ENCODE results near the gene ERG. TPM values are rescaled to one million over a fixed set of nuclear protein-coding genes. Genes with fewer than 3 reads are reported as not detected.

The ERG gene, protein sequence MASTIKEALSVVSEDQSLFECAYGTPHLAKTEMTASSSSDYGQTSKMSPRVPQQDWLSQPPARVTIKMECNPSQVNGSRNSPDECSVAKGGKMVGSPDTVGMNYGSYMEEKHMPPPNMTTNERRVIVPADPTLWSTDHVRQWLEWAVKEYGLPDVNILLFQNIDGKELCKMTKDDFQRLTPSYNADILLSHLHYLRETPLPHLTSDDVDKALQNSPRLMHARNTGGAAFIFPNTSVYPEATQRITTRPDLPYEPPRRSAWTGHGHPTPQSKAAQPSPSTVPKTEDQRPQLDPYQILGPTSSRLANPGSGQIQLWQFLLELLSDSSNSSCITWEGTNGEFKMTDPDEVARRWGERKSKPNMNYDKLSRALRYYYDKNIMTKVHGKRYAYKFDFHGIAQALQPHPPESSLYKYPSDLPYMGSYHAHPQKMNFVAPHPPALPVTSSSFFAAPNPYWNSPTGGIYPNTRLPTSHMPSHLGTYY
- 27.2 TPM for total RNA-seq

DNA sequence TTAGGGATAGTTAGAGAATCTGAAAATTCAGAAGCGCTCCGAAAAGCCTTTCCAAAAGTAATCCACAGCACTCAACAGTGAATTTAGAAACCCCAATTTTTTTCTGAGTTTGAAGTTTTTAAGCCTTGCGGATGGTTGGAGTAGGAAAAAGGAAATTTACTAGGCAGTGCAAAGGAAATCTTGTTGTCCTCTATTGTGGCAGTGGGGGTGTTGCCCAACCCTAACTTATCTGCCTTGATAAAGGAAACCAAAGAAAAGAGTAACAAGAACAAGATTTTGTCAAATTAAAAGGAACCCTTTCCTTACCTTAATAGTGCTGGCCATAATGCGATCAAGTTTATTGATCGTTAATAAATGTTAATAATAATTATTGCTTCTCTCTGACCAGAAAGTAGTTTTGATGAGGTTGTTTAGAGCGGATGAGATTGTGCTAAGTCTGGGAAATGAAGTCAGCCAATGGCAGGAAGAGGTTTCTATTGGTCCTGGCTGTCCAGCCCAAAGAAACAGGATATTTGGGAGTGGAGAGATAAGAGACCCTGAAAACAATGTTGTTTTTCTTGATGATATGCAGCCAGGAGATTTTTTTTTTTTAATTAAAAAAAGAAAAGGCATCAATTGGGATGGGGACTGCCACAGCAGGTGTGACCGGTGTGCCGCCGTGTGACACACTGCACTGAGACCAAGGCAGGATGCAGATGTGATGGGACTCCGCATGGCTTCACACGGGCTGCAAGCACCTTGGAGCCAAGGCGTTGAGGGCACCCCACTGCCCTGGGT, at the start of gene ERG:
TSS of gene ERG (minus strand) at position 421 of the 777 bp plus-strand sequence. CDS start at position 324, 97 bp downstream.
- no peak for DNase-seq (ENCODE audit: low spot score)

DNA sequence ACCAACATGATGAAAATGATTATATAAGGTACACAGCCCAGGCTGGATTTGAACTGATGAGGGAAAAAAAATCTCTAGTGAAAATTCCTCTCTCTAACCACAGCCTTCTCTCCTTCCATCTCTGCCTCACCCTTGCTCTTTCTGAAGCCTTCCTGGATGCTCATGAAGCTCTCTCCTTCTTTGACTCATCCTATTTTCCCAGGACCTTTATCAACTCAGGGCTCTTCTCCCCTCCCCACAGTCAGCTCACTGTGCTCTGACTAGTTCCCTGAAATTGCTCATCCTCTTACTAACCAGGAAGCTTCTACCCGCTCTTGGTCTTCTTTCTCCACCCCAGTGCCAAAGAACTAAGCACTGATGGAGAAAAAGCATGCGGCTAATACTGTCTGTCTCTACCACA, 46.4 kb upstream of the ERG start:
- no peak for DNase-seq (ENCODE audit: low spot score)

DNA sequence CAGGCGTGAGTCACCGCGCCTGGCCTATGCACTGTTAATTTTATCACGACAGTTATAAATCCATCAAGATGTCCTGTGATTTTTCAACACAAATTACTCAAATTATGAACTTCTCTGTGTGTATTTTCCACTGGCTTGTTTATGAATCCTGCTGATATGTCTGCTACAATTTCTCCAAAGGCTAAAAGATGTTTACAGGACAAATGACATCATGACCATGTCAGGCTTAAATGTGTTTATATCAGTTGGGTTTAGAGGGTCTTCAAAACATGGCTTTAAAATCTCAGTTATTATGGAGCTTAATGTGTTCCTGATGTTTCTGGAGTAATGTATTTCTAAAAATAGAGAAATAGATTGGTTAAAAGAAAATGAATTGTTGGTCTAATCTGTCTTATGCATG, 44.0 kb upstream of the ERG start:
- DNase-seq (ENCODE audit: low spot score), result no peak

DNA sequence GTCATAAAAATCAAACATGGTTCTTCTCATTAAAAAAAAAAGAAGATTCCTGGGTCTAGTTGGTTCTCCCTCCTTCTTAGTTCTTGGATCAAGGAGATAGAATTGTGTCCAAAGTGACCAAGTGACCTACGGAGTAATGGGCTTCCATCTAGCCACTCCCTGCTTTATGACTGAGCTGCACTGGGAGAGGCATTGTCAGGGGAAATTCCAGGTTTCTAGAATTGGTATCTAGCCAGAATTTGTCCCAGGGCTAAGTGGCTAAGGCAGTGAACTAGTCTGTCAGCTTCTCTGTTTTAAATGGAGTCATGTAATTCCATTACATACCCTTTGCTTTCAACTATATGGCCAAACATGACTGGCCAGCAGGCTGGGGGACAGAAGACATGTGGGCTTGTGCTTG, 40.1 kb upstream of the ERG start:
- DNase-seq (ENCODE audit: low spot score), result no peak

DNA sequence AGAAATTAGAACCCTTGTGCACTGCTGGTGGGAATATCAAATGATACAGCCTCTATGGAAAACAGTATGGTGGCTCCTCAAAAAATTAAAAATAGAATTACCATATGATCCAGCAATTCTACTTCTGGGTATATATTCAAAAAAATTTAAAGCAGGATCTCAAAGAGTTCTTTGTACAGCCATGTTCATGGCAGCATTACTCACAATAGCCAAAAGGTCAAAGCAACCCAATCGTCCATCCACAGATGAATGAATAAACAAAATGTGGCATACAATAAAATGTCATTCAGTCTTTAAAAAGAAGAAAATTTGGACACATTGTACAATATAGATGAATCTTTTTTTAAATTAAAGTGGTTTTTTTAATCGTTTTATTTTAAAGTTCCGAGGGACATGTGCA, 36.3 kb upstream of the ERG start:
- DNase-seq (ENCODE audit: low spot score), result no peak

DNA sequence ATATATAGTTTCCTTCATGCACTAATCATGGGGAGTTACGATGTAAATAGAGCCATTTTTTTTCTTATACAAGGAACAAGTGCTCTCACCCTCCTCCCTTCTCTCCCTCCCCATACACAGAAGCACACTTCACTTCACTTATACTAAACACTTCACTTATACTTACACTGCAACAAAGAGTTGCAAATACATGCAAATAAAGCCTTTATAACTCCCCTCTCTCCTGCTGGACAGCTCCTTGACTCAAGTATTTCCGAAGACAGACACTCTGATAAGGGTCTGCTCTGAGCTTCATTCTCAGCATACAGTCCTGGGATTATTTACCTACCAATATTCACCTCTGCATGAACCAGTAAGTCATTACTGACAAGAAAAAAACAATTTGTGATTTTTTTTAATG, 35.6 kb upstream of the ERG start:
- no peak for DNase-seq (ENCODE audit: low spot score)

DNA sequence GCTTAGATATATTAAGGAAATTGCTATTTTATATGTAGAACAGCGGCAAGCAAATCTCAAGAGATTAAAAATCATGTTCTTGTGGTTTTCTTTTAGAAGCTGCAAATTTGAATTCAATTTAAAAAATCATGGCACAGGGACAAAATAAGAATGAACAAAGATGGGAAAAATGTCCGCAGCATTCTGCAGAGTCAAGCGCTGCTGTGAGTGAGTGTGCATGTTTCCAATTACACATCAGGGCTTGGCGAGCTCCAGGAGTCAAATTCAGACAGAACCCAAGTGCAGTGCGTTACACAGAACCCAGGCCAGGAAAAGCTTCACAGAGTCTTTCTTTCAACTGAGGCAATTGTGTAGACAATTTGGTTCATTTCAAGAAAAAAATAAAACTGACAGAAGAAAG, 33.3 kb upstream of the ERG start:
- no peak for DNase-seq (ENCODE audit: low spot score)

DNA sequence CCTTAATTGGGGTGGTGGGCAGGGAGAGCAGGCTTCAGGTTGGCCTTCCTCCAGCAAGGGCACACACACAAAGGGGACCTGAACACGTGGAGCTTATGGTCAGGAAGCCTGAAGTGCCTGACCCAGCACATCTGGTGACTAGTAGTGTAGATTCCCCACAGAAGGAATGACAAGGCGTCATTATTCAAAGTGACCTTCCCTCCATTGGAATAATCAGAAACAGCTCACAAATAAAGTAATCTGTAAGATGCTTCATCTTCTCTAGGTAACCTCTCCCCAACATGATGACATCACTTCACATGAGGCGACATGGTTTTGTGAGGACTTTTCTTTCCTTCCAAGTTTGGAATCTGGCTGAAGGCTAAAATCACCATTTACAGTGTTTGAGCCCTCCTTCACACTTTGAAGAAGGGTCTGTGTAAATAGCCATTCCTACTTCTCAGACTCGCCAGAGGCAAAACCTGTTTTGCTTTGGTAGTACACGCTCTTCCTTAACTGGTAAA, 32.8 kb upstream of the ERG start:
- no peak for DNase-seq (ENCODE audit: low spot score)

DNA sequence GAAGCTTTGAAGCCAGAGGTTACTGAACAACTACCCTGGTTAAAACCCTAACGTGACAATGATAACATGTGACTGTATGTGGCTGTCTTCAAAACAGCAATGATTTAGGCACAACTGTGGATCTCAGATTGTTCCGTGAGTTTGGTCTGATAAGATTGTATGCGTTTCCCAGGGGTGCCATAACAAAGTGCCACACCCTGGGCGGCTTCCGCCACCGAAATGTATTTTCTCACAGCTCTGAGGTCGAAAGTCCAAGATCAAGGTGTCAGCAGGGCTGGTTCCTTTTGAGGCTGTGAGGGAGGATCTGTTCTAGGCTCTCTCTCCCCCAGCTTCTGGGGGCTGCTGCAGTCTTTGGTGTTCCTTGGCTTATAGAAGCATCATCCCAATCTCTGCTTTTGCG, 29.5 kb upstream of the ERG start:
- DNase-seq (ENCODE audit: low spot score), result no peak

DNA sequence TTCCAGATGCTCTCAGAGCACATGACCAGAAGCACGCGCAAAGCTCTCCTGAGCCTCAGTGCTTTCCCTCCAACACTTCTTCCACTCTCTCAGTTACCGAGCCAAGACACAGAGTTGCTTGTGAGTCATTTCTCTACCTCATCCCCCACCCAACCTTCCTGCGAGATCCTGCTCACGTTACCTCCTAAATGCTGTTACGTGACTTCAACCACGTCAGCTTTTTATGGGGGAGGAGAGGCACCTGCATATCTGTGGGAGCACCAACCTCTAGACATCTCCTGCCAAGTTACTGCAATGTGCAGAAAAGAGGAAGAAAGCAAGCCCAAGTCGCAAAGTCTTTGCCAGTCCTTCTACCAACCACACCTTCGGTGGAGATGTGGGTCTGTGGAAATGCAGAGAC, 27.2 kb upstream of the ERG start:
- DNase-seq (ENCODE audit: low spot score), result no peak

DNA sequence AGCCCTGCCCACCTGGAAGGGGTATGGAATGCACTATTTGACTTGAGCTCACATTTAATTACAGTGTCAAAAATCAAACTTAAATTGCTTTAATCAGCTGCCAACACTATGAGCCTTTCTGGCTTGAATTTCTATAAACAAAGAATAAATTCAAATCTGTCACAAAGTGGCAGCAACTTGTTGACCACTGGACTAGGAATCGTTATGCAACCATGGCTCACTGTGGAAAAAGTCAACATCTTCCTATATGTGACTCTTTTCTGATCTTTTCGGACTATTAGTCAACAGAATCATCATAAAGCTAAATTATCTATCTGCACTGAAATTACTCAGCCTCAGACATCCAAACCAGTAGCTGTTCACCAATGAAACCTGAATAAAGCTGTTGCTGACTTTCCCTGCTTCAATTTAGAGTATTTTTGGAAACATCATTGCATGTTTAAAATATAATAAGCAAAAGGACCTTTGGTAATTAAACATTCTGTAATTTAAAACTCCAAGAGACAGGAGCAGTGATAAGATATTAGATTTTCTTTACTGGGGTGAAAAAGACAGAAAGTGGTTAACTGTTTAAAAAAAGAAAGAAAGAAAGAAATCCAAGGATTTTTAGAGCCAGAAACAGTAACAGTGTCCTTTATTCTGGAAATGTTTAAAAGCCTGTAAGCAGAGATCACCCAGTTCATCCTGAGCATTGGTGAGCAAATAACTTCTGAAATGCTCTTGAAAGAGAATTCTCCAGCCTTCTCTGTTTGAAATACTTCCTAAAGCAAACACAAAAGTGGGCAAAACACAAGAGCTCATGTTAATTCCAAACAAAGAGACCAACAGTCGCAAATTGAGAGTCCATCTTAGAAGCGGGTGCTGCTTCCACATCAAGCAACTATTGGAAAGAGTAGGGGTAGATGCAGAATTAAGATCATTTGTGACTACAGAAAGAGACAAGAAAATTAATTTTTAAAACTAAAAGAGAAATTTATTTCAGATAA, 26.2 kb upstream of the ERG start:
- no peak for DNase-seq (ENCODE audit: low spot score)

DNA sequence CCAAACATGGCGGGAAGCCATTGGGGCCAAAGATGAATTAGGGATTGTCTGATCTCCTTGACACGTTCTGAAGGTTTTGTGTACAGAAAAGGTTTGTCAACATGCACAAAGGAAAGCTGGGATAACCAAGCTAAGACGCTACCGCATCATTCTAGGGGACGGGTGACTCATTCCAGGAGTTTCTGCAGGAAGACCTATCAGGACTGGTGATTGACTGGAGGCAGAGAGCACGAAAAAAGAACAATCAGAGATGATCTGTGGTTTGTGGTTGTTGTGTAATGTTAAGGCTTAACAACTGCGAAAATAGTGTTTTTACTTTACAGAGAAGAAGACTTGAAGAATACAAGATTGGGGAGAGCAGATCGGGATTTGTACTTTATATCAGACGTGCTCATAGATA, 22.2 kb upstream of the ERG start:
- no peak for DNase-seq (ENCODE audit: low spot score)

DNA sequence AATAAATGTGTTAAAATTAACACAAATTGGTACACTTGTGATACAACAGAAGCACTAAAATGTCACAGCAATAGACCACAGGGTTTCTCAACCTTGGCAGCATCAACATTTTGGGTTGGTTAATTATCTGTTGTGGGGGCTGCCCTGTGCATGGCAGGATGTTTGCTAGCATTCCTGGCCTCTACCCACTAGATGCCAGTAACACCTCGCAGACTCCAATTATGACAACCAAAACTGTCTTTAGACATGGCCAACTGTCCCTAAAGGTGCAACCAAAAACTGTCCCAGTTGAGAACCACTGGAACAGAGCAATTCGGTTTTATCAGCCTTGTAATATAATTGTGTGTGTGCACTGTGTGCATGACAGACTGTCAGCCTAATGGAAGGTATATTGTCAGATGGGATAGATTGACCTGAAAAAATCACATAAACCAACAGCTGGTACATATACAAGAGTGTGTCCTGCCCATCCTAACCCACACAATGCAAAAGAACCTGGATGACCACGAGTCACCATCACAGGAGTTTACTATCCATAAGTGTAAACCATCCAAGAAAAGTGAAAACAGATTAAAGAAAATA, 13.5 kb upstream of the ERG start:
- no peak for DNase-seq (ENCODE audit: low spot score)

DNA sequence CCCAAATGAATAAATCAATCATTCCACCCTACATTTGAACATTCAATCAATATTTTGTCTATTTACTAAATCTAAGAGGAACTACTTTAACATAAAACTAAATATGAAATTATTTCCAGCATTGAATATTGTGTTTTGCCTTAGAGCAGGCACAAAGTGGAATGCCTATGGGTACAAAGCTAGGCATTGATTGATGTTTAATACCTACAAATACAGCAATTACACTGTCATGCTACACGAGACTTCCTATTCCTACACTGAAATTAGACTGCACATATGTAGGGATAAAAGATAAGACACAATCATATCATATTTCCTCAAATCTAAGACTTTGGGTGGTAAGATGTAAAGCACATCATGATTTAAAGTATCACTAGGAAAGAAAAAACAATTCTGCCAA, 12.9 kb upstream of the ERG start:
- no peak for DNase-seq (ENCODE audit: low spot score)

DNA sequence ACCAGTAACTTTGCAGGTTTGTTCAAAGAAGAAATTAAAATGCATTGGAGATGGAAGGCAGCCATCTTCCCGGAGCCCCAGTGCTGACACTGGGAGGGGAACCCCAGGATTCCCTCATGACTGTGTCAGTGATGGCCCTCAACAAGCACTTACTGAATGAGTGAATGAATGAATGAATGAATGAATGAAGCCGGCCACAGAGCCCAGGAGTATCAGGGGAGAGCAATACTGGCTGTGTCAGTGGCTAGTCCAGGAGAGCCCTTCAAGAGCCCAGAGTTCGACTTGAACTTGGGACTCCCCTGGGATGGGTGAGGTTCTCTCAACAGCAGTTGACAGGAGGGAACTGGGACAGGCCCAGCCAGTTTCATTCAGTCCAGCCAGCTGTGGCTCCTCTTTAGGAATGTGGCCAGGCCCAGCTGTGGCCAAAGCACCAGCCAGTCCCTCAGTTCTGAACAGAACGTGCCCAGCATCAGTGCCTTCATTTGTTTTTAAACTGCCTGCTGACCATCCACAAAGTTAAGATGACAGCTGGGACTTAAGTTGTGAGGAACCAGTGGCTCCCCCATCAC, 9.2 kb upstream of the ERG start:
- DNase-seq (ENCODE audit: low spot score), result no peak

DNA sequence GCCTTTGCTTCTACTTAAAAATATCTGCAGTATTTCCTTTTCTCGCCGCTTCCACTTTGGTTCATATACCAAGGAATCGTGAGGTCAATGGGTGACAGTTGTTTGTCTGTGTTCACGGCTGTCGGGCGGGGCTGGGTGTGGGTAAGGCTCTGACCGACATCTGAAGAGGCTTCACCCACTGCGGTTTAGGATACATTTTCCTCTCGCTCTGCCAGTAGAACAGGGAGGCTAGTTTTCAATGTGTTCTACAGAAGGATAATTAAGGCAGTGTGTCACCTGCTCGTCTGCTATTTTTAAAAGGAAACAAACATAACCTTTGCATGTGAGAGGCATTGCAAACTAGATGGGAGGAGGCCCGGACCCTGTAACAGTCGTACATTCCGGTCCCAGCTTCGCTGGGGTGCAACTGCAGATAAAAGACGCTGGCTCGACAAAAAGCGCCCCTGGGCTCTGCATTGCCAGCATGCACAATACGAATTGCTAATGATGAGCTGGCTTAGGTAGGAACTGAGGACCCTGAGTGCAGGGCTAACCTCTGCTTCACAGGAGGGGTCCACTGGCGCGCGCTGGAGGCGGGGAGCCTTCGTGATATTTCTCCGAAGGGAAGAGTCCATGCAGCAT, 8.5 kb upstream of the ERG start:
- DNase-seq (ENCODE audit: low spot score), result no peak

DNA sequence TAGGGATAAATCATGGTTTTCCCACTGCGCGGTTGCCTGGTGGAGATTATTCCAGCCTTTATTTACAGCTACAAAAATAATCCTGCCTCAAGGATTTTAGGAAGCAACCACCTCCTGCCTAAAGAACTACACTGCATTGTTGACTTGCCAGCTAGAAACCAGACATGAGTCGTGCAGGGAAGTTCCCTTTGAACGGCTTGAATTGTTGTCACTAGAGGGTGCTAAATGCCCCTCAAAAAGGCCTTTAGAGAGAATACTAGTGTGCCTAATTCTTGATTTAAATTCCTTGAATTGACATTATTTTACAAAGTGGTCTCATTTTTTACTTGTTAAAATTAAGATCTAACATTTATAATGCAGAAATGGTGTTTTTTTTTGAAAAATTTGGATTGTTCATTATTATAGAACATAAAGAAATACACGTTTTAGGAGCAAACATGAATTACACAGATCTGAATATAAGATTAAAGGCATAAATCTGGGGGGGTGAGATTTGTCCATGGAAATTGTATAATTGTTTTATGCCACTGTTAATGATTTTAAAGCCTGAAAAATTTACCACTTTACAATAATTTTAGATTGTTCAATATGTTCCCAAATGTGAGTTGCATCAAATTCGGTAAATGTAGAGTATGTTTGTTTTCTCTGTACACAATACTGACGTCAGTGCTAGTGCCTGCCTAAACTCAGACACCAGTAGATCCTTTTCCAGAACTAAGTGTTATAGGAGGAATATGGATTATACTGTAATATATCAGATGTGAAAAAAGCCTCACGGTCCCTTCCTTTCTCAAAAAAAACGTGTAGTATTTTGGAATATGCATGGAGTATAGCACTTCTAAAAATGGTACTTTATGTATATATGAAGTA, 7.6 kb upstream of the ERG start:
- DNase-seq (ENCODE audit: low spot score), result no peak

DNA sequence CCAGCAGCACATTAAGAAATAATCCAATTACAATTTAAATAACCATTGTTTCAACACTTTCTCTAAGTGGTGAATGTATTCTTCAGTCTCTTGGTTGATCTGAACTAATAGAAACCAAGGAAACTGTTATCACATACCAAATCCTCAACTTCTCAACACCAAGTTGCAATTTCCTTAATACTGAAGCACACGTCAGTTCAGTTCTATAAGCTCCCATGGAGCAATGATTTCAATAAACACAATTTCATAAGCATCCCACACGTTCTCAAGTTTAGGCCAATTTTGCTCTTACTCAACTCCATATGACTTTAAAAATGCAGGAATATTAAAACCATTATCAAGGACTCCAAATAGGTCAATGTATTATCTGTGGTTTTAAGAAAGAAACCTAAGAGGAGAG, 5.8 kb upstream of the ERG start:
- no peak for DNase-seq (ENCODE audit: low spot score)

DNA sequence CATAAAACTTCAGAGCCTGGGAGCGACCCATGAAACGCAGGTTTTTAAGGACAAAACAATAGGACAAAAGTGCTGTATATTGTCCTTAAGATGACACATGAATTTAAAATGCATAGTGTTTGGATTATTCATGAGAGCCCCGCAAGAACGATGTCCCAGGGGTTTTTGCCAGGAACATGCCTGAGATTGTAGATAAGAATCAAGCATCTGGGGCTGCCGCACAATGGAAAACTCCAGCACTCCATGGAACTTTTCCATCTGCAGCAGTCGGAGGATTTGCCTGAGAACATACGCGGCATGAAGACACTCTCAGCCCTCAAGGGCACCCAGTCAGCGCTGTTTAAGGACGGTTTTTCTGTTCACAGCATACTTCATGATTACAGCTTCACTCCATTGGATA, 5.3 kb upstream of the ERG start:
- DNase-seq (ENCODE audit: low spot score), result no peak

DNA sequence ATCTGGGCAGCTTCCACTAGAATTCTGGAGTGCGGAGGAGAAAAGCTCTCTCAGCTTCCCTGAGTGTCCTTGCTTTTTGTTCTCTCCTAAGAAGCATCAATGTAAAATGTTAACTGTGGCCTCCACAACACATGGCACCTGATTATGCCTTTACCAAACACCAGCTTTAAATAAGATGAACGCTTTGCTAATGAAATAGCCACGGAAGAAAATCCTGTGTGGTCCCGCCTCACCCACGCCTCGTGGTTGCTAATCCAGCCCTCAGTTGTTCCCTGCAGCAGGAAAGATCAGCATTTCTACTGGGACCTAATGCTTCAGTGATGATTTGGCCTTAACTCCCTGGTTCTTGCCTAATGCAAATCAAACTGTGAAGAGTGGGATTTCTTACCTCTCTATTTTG, 1.8 kb upstream of the ERG start:
- DNase-seq (ENCODE audit: low spot score), result no peak

Measured in ureter (tissue), 1 donor.